AG04450 (cell line): ENCODE data around the gene POLR1H. TPM values are rescaled to one million over a fixed set of nuclear protein-coding genes. Genes with fewer than 3 reads are reported as not detected.

Experiments used
- CTCF ChIA-PET: fragments of 300-600, 350-600 bp; formaldehyde crosslinking; extraction: SDS; loops from one replicate; lab custom pipeline; 2022; ENCODE audit warnings: antibody characterized with exemption, inconsistent platforms; lab: Charles Lee
- POLR2A ChIA-PET: fragments of 350-600 bp; formaldehyde crosslinking; extraction: SDS; loops from one replicate; lab custom pipeline; 2021; ENCODE audit warnings: antibody characterized with exemption, inconsistent platforms; lab: Yijun Ruan, JAX
- DNase-seq: peaks from one replicate; pipeline ENCODE4 v3.0.0-alpha.2; 2011; ENCODE audit warnings: low read depth, low spot score
- H3K27ac ChIP-seq: one replicate; pipeline ENCODE4 v1.5.1; 2012; ENCODE audit warnings: low read depth, low read length, control low read depth
- H3K27me3 ChIP-seq: one replicate; pipeline ENCODE4 v1.6.0; 2012; ENCODE audit warnings: low read length; ENCODE audit not compliant: control insufficient read depth, insufficient read depth
- H3K4me3 ChIP-seq: 2 replicates; pipeline ENCODE4 v1.5.1; 2011; ENCODE audit warnings: mild to moderate bottlenecking, low read depth, low read length, control low read depth
- H3K9me3 ChIP-seq: 2 replicates; pipeline ENCODE4 v1.5.1; 2012; ENCODE audit warnings: low read length; ENCODE audit not compliant: control insufficient read depth, insufficient read depth
- CTCF ChIP-seq: IDR thresholded peaks from 2 replicates; pipeline ENCODE4 v1.5.1; 2011; ENCODE audit warnings: low read depth, low read length, control low read depth, inconsistent platforms
- polyA plus RNA-seq: library from polyadenylated mRNA; depleted of rRNA; stranded (reverse); fragments of >200 nt; gene quantifications from 2 replicates; pipeline ENCODE4 v1.2.3, GENCODE V29; 2011

The POLR1H gene
- polyA plus RNA-seq, 1 experiment = 25.0 TPM

GRCh38 chr6:30035784-30036183, 25.3 kb upstream of the POLR1H start:
- POLR2A ChIA-PET = no interaction called here
- Histone ChIP-seq H3K27ac (no peak overlapping the region), H3K27me3 (no peaks in the 10 kb centered on the region), H3K9me3 (no peaks in the 10 kb centered on the region), H3K4me3 (no peak overlapping the region)
- no peak for DNase-seq
- TF ChIP-seq CTCF = no peak
- CTCF ChIA-PET = interaction anchor here (0.8 kb wide), 1 partner anchor 187 kb away, joined by 3 read pairs; no protein-coding TSS in a partner anchor

GRCh38 chr6:30037182-30037788, 23.8 kb upstream of the POLR1H start:
- ChIA-PET POLR2A (no interaction called here), CTCF (interaction anchor here (0.7 to 1.1 kb wide), 2 partner anchors 12 to 71 kb away, joined by 3 read pairs; no protein-coding TSS in a partner anchor)
- peak; percentile 61 for TF ChIP-seq CTCF
- Histone ChIP-seq H3K27me3 (no peaks in the 10 kb centered on the region), H3K27ac (no peak overlapping the region), H3K9me3 (no peaks in the 10 kb centered on the region), H3K4me3 (no peak overlapping the region)
- DNase-seq = no peak

GRCh38 chr6:30041221-30041620, 19.8 kb upstream of the POLR1H start:
- no peak overlapping the region for H3K4me3 ChIP-seq
- ChIA-PET POLR2A (no interaction called here), CTCF (interaction anchor here (1.5 kb wide), 1 partner anchor 12 kb away, joined by 3 read pairs; no protein-coding TSS in a partner anchor)
- no peaks in the 10 kb centered on the region for H3K27me3 ChIP-seq
- H3K27ac ChIP-seq = no peak overlapping the region
- no peak for DNase-seq
- TF ChIP-seq CTCF = no peak
- no peaks in the 10 kb centered on the region for H3K9me3 ChIP-seq

- H3K27ac ChIP-seq = no peak overlapping the region
- no peak for DNase-seq
- H3K4me3 ChIP-seq = no peak overlapping the region
- no peak for TF ChIP-seq CTCF
- no peaks in the 10 kb centered on the region for H3K9me3 ChIP-seq
- POLR2A ChIA-PET = no interaction called here
- no peaks in the 10 kb centered on the region for H3K27me3 ChIP-seq
- CTCF ChIA-PET = no interaction called here
Observed at GRCh38 chr6:30041821-30042220, 19.2 kb upstream of the POLR1H start.

GRCh38 chr6:30042476-30042875, 18.6 kb upstream of the POLR1H start:
- ChIA-PET POLR2A (no interaction called here), CTCF (no interaction called here)
- Histone ChIP-seq H3K9me3 (no peaks in the 10 kb centered on the region), H3K27me3 (no peaks in the 10 kb centered on the region), H3K27ac (no peak overlapping the region), H3K4me3 (no peak overlapping the region)
- DNase-seq = no peak
- TF ChIP-seq CTCF = no peak
